HG03354 (cell line): Measurements from ENCODE around the gene UBAC1.
A peak's percentile ranks its signal among the peaks of the same experiment; 100 is the strongest.
"Not testable (repeated sequence)": the region's sequence is repeated elsewhere in the genome, so short reads cannot be mapped to it uniquely, and the experiment has no call there.

Experiments
- ATAC-seq: cut with Tn5 transposase; IDR thresholded peaks from one replicate; pipeline ENCODE4 v1.9.1; 2021; ENCODE audit warnings: mild to moderate bottlenecking; ENCODE audit not compliant: unreplicated experiment, poor library complexity, severe bottlenecking

The UBAC1 gene

GRCh38 chr9:135927195-135928013, 33.8 kb downstream of the UBAC1 start:
- ATAC-seq = no peak

GRCh38 chr9:135926402-135927194, 34.6 kb downstream of the UBAC1 start:
- no peak for ATAC-seq

DNA sequence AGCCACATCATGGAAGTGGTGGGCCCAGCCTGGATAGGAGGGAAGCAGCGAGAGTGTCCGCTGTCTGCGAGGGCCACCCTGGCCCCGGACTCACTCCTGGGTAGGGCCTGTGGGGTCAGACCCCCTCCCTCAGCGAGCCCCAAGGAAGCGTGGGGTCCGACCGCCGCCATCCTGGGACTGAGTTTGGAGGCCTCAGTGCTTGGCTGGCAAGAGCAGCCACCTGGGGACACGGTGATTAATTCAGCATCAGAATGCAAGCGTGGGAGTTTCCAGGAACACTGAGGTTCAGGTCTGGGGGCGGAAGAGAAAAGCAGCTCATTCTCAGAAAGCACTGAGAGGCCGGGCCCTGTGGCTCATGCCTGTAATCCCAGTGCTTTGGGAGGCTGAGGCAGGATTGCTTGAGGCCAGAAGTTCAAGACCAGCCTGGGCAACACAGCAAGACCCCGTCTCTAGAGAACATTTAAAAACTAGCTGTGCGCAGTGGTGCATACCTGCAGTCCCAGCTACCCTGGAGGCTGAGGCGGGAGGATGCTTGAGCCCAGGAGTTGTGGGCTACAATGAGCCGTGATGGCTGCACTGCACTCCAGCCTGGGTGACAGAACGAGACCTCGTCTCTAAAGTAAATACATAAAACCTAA, 35.6 kb downstream of the UBAC1 start:
- ATAC-seq = no peak

GRCh38 chr9:135924628-135925338, 36.4 kb downstream of the UBAC1 start:
- no peak for ATAC-seq

DNA sequence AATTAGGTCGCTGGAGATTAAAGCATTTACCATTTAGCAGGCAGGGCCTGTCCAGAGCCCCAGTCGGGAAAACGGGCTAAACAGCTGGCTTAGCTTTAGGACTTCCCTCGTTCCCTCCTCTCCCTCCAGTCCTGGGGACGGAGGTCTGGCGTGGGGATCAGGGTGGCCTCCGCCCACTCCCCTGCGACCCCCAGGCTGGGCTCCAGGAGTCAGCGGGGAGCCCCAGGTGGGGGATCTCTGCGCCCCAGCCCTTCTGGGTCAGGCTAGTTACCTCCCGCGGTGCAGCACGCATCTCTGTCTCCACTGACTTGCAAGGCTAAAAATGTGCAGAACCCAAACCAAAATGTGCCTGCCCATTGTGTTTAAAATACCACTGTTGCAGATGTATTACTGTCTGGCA, 37.7 kb downstream of the UBAC1 start:
- no peak for ATAC-seq

DNA sequence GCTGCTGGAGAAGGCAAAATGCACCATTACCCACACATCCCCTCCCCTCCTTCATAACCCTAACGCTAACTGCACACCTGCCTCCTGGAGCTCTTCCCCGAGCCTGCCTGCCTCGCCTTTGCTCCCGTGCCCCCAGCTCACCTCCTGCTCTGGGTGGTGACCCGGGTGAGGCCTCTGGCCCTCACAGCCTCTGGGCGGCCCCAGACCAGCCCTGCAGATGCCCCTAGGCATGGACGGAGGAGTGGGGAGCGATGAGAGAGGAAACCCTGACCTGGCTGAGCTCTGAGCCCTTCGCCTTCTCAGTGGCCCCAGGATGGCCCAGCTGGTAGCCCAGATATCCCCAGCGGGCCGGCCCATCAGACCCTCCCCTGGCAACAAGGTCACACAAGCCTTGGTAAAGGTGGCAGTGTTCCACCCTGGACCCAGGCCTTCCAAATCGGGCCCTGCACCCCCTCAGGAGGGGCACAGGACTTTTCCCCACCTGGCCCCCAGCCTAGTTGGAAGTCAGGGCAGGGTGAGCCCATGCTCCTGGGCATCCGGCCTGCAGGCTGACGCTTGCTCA, 39.3 kb downstream of the UBAC1 start:
- ATAC-seq = no peak

GRCh38 chr9:135920973-135921585, 40.1 kb downstream of the UBAC1 start:
- ATAC-seq = no peak

- no peak for ATAC-seq
These were observed 40.8 kb downstream of the UBAC1 start for GRCh38 chr9:135920256-135920930.

DNA sequence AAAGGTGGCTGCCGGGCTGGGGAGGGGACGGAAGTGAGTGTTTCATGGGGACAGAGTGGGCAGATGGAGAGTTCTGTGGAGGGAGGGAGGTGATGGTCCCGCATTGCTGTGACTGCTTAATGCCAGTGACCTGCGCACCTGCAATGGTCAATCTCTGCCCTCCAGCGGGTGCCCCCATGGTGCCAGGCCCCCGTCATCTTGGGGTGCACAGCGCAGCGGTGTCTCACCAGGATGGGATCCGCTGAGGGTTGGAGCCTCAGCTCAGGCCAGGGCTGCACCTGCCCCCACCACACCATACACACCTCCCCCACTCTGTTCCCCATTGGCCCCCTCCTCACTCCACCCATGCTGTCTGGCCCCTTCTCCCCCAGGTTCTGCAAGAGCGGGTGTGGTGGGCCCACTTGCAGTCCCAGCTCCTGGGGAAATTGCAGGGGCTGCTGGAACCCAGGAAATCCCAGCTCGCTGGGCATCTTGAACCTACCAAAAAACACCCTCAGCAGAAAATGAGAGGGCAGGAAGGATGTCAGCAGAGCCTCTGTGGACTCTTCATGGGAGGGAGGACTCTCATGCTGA, 41.8 kb downstream of the UBAC1 start:
- ATAC-seq = no peak

DNA sequence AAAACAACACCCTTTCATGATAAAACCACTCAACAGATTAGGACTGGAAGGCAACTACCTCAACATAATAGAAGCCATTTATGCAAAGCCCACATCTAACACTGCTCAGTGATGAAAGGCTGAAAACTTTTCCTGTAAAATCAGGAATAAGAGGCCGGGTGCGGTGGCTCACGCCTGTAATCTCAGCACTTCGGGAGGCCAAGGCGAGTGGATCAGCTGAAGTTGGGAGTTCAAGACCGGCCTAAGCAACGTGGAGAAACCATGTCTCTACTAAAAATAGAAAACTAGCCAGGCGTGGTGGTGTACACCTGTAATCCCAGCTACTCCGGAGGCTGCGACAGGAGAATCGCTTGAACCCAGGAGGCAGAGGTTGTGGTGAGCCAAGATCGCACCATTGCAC, 44.9 kb downstream of the UBAC1 start:
- ATAC-seq = not testable (repeated sequence)

- ATAC-seq = no peak
These were observed 46.3 kb downstream of the UBAC1 start for GRCh38 chr9:135914921-135915320.

DNA sequence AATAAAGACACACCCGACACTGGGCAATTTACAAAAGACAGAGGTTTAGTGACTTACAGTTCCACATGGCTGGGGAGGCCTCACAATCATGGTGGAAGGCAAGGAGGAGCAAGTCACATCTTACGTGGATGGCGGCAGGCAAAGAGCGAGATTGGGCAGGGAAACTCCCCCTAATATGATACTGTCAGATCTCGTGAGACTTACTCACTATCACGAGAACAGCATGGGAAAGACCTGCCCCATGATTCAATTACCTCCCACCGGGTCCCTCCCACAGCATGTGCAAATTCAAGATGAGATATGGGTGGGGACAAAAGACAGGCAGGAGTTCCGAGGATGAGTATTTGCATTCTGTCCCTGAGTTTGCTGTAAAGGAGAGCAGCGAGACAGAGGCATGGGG, 49.9 kb downstream of the UBAC1 start:
- not testable (repeated sequence) for ATAC-seq

DNA sequence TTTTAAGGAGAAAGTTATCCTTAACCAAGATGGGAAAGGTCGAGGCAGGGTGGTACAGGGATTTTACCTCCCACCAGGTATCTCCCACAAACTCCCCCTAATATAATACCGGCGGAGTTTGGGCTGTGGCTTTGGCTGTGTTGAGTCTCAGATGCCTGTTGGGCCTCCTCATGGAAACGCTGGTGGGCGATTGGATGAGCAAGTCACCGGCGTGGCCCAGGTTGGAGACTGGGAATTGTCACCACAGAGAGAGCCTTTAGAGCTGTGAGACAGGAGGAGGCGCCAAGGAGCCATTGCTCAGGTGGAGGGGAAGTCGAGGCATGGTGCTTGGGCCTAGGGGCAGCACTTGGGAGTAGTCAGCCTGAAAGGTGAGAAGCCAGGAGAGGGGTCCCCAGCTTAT, 50.4 kb downstream of the UBAC1 start:
- no peak for ATAC-seq

DNA sequence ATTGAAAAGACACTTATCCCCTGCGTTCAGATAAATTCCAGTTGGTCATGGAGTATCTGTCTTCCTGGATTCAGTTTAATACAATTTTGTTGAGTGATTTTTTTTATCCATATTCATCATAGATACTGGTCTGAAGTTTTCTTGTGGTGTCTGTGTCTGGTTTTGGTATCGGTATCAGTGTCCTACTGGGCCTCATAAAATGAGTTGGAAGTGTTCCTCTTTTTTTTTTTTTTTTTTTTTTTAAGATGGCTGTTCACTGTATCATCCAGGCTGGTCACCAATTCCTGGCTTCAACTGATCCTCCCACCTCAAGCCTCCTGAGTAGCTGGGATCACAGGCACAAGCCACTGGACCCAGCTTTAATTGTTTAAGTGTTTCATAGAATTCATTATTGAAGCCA, 51.0 kb downstream of the UBAC1 start:
- no peak for ATAC-seq

DNA sequence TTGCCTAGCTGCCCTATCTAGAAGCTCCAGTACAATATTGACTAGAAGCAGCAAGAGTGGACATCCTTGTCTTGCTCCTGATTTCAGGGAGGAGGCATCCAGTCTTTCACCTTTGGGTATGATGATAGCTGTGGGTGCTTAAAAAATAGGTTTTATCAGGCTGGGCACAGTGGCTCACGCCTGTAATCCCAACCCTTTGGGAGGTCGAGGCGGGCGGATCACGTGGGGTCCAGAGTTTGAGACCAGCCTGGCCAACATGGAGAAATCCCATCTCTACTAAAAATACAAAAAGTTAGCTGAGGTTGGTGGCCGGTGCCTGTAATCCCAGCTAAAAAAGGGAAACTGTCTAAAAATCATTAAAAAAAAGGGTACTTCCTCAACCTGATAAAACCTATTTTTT, 51.8 kb downstream of the UBAC1 start:
- no peak for ATAC-seq

- no peak for ATAC-seq
These were observed 52.4 kb downstream of the UBAC1 start for GRCh38 chr9:135908754-135909204.

GRCh38 chr9:135908093-135908753, 53.0 kb downstream of the UBAC1 start:
- peak; percentile 4 for ATAC-seq
